HepG2 (cell line): ENCODE measurements around the gene KANK4. TPM values are rescaled to one million over a fixed set of nuclear protein-coding genes. Genes with fewer than 3 reads are reported as not detected.

Source experiments
- ATAC-seq: fragments of 200-7000 bp; cut with Tn5 transposase; 3 replicates; pipeline ENCODE4 v1.9.1; 2020; ENCODE audit warnings: mild to moderate bottlenecking, moderate library complexity
- BruUV-seq: library from RNA; stranded (reverse); fragments of 400-500 nt; replicated peaks from 2 replicates; lab custom pipeline; 2021; lab: Mats Ljungman, UMichigan
- CTCF ChIA-PET: fragments of 300-600 bp; formaldehyde crosslinking; extraction: SDS; loops from one replicate; lab custom pipeline; 2021; ENCODE audit warnings: low total read pairs, inconsistent platforms, low intra/inter-chr PET ratio; lab: Yijun Ruan, JAX
- POLR2A ChIA-PET: fragments of 350-600 bp; sonication (Branson Sonifier 250); formaldehyde crosslinking; loops from one replicate; lab custom pipeline; 2020; ENCODE audit warnings: antibody characterized with exemption, inconsistent platforms; lab: Yijun Ruan, JAX
- DNase-seq: peaks from one replicate; pipeline ENCODE4 v3.0.0-alpha.2; 2015; ENCODE audit warnings: low spot score
- FAIRE-seq: peaks from 3 replicates; lab custom pipeline; 2011; peaks lifted over from hg19 to GRCh38; lab: Jason Lieb, UNC
- H2AFZ ChIP-seq: one replicate; pipeline ENCODE4 v1.6.1; 2011; ENCODE audit warnings: low read length, inconsistent platforms
- H3K27ac ChIP-seq: fragments of 300-600 bp; 3 replicates; pipeline ENCODE4 v1.8.0; 2011; ENCODE audit warnings: mixed run types, mild to moderate bottlenecking, mixed read lengths, low read length, inconsistent platforms; ENCODE audit not compliant: insufficient read depth; ENCODE audit errors: extremely low read length
- H3K27me3 ChIP-seq, 2 experiments: fragments of 200-600 bp in 1 of 2; 2 replicates in 1 of 2; 3 replicates in 1 of 2; pipeline versions ENCODE4 v1.6.0 to v1.8.0; 2011; ENCODE audit warnings: low read length in 2 of 2, mild to moderate bottlenecking in 2 of 2, moderate library complexity in 2 of 2, inconsistent platforms in 1 of 2; ENCODE audit not compliant: insufficient read depth in 2 of 2, control insufficient read depth in 1 of 2
- H3K36me3 ChIP-seq, 2 experiments: fragments of 200-600 bp in 1 of 2; replicated peaks in 1 of 2; 2 replicates in 1 of 2; 3 replicates in 1 of 2; pipeline versions ENCODE4 v1.5.1 to v1.8.0; 2011; ENCODE audit warnings: low read length in 2 of 2, inconsistent platforms in 1 of 2; ENCODE audit not compliant: insufficient read depth in 2 of 2, control insufficient read depth in 1 of 2
- H3K4me1 ChIP-seq: 2 replicates; pipeline ENCODE4 v1.5.1; 2012; ENCODE audit warnings: low read length, inconsistent platforms; ENCODE audit not compliant: insufficient read depth
- H3K4me2 ChIP-seq: 2 replicates; pipeline ENCODE4 v1.6.0; 2011; ENCODE audit warnings: low read depth, low read length, inconsistent platforms
- H3K4me3 ChIP-seq, 3 experiments: fragments of 200-600 bp in 1 of 3; sonication (generic), shearing (Covaris generic) in 1 of 3; replicated peaks in 1 of 3; 2 replicates each; pipeline ENCODE4 v1.5.1; 2011 to 2016; ENCODE audit warnings: low read length in 3 of 3, inconsistent platforms in 2 of 3, low read depth in 2 of 3, mild to moderate bottlenecking in 2 of 3, control low read depth in 1 of 3, mixed read lengths in 1 of 3; ENCODE audit not compliant: insufficient read depth in 1 of 3
- H3K79me2 ChIP-seq: one replicate; pipeline ENCODE4 v1.6.1; 2011; ENCODE audit warnings: low read length, inconsistent platforms; ENCODE audit not compliant: insufficient read depth
- H3K9ac ChIP-seq: 2 replicates; pipeline ENCODE4 v1.6.0; 2011; ENCODE audit warnings: mild to moderate bottlenecking, low read depth, low read length, inconsistent platforms; ENCODE audit not compliant: insufficient read depth
- H3K9me3 ChIP-seq: 2 replicates; pipeline ENCODE4 v1.5.1; 2012; ENCODE audit warnings: mild to moderate bottlenecking, low read length
- H4K20me1 ChIP-seq: 2 replicates; pipeline ENCODE4 v1.6.0; 2011; ENCODE audit warnings: inconsistent platforms, mild to moderate bottlenecking, low read length, moderate library complexity; ENCODE audit not compliant: insufficient read depth
- DR1 ChIP-seq: sonication (generic); formaldehyde crosslinking; IDR thresholded peaks from 2 replicates; pipeline ENCODE4 v1.8.0; 2021; ENCODE audit warnings: mild to moderate bottlenecking, missing genetic modification reagents, inconsistent platforms
- GABPB1 ChIP-seq: IDR thresholded peaks from 2 replicates; pipeline ENCODE4 v1.6.1; 2016; ENCODE audit warnings: mild to moderate bottlenecking, missing genetic modification reagents, moderate library complexity, missing compliant biosample characterization
- MEF2D ChIP-seq: sonication (generic); formaldehyde crosslinking; IDR thresholded peaks from 2 replicates; pipeline ENCODE4 v1.5.1; 2020; ENCODE audit warnings: mild to moderate bottlenecking, missing genetic modification reagents
- ZFP36 ChIP-seq: fragments of 150-350 bp; IDR thresholded peaks from 2 replicates; pipeline ENCODE4 v1.6.1; 2018; ENCODE audit warnings: borderline replicate concordance, low read length, low read depth; ENCODE audit not compliant: partially characterized antibody
- ZNF546 ChIP-seq: sonication (generic); formaldehyde crosslinking; conservative IDR thresholded peaks from 2 replicates; pipeline ENCODE4 v1.8.1; 2023; ENCODE audit warnings: mild to moderate bottlenecking, missing genetic modification reagents
- ZNF567 ChIP-seq: sonication (generic); formaldehyde crosslinking; IDR thresholded peaks from 2 replicates; pipeline ENCODE4 v1.8.1; 2023; ENCODE audit warnings: mild to moderate bottlenecking, missing genetic modification reagents, borderline replicate concordance
- ZNF644 ChIP-seq: IDR thresholded peaks from 2 replicates; pipeline ENCODE4 v1.6.1; 2016; ENCODE audit warnings: low read depth
- WGBS: methylation state at CpG from one replicate; pipeline ENCODE4 v1.1.6; 2017; ENCODE audit warnings: low lambda C conversion rate; 5-methylcytosine and 5-hydroxymethylcytosine counted together
- in situ Hi-C: cut with HindIII; loops from 2 replicates; pipeline ENCODE4 v1.10.0; 2017; ENCODE audit warnings: low pct_unique_long_range_greater_than_20kb; ENCODE audit not compliant: extremely low pct_ligation_motif_present
- intact Hi-C: fragments of 100-400 bp; cut with micrococcal nuclease; formaldehyde crosslinking; loops from one replicate; pipeline ENCODE4 v1.10.0; 2022; ENCODE audit not compliant: unreplicated experiment
- polyA plus RNA-seq, 8 experiments: library from polyadenylated mRNA; depleted of rRNA in 3 of 8; stranded (reverse) in 7 of 8; unstranded in 1 of 8; fragments of >200 nt; fragmentation: Illumina TruSeq in 4 of 8; extraction: Trizol in 4 of 8; gene quantifications; 2 replicates each; pipeline versions ENCODE4 v1.2.1 to v1.2.3, GENCODE V29; 2011 to 2016; ENCODE audit warnings: low read depth in 4 of 8, missing spikeins in 1 of 8, mixed read lengths in 1 of 8; ENCODE audit not compliant: insufficient read depth in 1 of 8
- total RNA-seq, 5 experiments: library from RNA; depleted of rRNA; stranded (reverse); fragments of >200 nt; fragmentation: Illumina TruSeq; extraction: Trizol; gene quantifications; 2 replicates each; pipeline ENCODE4 v1.2.3, GENCODE V29; 2016; ENCODE audit warnings: low read depth in 1 of 5
- TF ChIP-seq, protein P1 (sequence below): sonication (generic); formaldehyde crosslinking; IDR thresholded peaks from 2 replicates; pipeline ENCODE4 v1.4.0; 2020; ENCODE audit warnings: missing genetic modification reagents

The KANK4 gene
- total and polyA plus RNA-seq, 2 of the 13 experiments (the other 11 are each of a cell fraction or from before 2014, with no cell fraction given) = 16.1 to 25.7 TPM

DNA sequence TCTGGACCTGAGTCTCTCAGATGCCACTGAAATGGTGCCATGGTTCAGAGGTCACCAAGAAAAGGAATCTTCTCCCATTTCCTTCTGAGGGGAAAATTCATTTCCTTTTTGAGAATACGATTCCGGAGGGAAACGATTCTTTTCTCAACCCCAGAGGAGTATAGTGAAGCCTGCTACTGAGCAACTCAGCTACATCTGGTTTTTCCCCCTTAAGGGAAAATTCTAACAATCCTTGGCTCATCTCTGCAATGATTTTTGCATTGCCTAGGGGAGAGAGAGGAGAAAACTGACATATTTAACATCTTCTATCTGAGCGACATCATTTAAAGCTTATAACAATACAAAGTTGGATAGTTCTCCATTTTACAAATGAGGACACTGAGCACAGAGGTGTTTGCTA, 22.4 kb upstream of the KANK4 start:
- CTCF ChIA-PET = no interaction called here
- Histone ChIP-seq H3K27me3 (no peaks in the 10 kb centered on the region; a peak in 1 of 5 replicates), H3K79me2 (no peaks in the 10 kb centered on the region), H4K20me1 (no peaks in the 10 kb centered on the region), H2AFZ (no peak overlapping the region), H3K4me3 (no peak overlapping the region), H3K4me2 (no peak overlapping the region), H3K36me3 (no peaks in the 10 kb centered on the region), H3K9ac (no peak overlapping the region), H3K9me3 (no peaks in the 10 kb centered on the region), H3K27ac (no peak overlapping the region), H3K4me1 (peaks cover 33% of the 10 kb centered on the region)
- no peak for DNase-seq
- POLR2A ChIA-PET = no interaction called here
- no peak for ATAC-seq
- no peak for FAIRE-seq
- no peak for TF ChIP-seq GABPB1
- in situ Hi-C loops = no loop called here
- 57% methylated on average over 4 of the region's 4 CpGs for WGBS
- intact Hi-C loops = no loop called here
- no TSS peak for BruUV-seq

DNA sequence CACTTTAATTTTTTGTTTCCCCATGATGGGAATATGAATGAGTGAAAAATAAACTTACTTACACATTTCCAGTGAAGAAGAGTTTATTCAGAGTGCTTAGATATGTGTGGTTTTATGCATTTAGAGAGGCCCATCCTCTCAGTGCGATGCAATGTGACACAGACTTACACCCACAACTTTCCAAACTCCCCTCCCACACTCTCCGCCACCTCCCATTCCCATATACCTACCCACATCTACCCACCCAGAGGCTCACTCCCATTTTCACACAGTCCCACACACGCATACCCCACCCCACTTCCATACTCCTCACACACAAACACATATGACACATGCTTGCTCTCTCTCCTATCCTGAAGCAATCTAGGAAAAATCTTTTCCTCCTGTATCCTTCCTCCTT, 21.9 kb upstream of the KANK4 start:
- no peak overlapping the region for H3K4me3 ChIP-seq
- in situ Hi-C loops (no loop called here), intact Hi-C loops (no loop called here)
- no TSS peak for BruUV-seq
- H3K27me3 ChIP-seq = no peaks in the 10 kb centered on the region; a peak in 1 of 5 replicates
- no peaks in the 10 kb centered on the region for H3K36me3 ChIP-seq
- H3K79me2 ChIP-seq = no peaks in the 10 kb centered on the region
- 78% methylated on average over 3 of the region's 3 CpGs for WGBS
- H2AFZ ChIP-seq = no peak overlapping the region
- H3K4me2 ChIP-seq = no peak overlapping the region
- no peaks in the 10 kb centered on the region for H3K9me3 ChIP-seq
- no peak for ATAC-seq
- CTCF ChIA-PET = no interaction called here
- no peak overlapping the region for H3K9ac ChIP-seq
- no peaks in the 10 kb centered on the region for H4K20me1 ChIP-seq
- POLR2A ChIA-PET = no interaction called here
- TF ChIP-seq DR1 (CRISPR knock-in tag) (no peak), MEF2D (CRISPR knock-in tag) (no peak), ZNF567 (CRISPR knock-in tag) (no peak), ZNF644 (CRISPR knock-in tag) (no peak), ZNF546 (no peak), ZFP36 (no peak)
- TF ChIP-seq, protein P1, sequence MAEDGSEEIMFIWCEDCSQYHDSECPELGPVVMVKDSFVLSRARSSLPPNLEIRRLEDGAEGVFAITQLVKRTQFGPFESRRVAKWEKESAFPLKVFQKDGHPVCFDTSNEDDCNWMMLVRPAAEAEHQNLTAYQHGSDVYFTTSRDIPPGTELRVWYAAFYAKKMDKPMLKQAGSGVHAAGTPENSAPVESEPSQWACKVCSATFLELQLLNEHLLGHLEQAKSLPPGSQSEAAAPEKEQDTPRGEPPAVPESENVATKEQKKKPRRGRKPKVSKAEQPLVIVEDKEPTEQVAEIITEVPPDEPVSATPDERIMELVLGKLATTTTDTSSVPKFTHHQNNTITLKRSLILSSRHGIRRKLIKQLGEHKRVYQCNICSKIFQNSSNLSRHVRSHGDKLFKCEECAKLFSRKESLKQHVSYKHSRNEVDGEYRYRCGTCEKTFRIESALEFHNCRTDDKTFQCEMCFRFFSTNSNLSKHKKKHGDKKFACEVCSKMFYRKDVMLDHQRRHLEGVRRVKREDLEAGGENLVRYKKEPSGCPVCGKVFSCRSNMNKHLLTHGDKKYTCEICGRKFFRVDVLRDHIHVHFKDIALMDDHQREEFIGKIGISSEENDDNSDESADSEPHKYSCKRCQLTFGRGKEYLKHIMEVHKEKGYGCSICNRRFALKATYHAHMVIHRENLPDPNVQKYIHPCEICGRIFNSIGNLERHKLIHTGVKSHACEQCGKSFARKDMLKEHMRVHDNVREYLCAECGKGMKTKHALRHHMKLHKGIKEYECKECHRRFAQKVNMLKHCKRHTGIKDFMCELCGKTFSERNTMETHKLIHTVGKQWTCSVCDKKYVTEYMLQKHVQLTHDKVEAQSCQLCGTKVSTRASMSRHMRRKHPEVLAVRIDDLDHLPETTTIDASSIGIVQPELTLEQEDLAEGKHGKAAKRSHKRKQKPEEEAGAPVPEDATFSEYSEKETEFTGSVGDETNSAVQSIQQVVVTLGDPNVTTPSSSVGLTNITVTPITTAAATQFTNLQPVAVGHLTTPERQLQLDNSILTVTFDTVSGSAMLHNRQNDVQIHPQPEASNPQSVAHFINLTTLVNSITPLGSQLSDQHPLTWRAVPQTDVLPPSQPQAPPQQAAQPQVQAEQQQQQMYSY (CRISPR knock-in tag) = no peak
- no peak overlapping the region for H3K27ac ChIP-seq
- no peak for DNase-seq
- FAIRE-seq = no peak
- peaks cover 33% of the 10 kb centered on the region for H3K4me1 ChIP-seq
